OCI-LY7 (cell line): ENCODE measurements around the gene PLCL1. TPM values are rescaled to one million over a fixed set of nuclear protein-coding genes. Genes with fewer than 3 reads are reported as not detected.

Source experiments
- BruUV-seq: library from RNA; stranded (reverse); fragments of 400-500 nt; replicated peaks from 2 replicates; lab custom pipeline; 2021; lab: Mats Ljungman, UMichigan
- CTCF ChIA-PET: fragments of 300-600 bp; sonication (Branson Sonifier 250); formaldehyde crosslinking; loops from one replicate; lab custom pipeline; 2022; ENCODE audit warnings: antibody characterized with exemption; ENCODE audit not compliant: unreplicated experiment; lab: Charles Lee
- POLR2A ChIA-PET: fragments of 300-600 bp; sonication (Branson Sonifier 250); formaldehyde crosslinking; loops from one replicate; lab custom pipeline; 2022; ENCODE audit warnings: antibody characterized with exemption; lab: Charles Lee
- DNase-seq: peaks from one replicate; pipeline ENCODE4 v3.0.0-alpha.2; 2015; ENCODE audit warnings: low spot score
- H2AFZ ChIP-seq: fragments of 200-600 bp; sonication (generic), shearing (Covaris generic); 2 replicates; pipeline ENCODE4 v1.6.1; 2014; ENCODE audit warnings: mild to moderate bottlenecking, antibody characterized with exemption, low read length, moderate library complexity
- H3K27ac ChIP-seq: fragments of 200-600 bp; sonication (generic); 2 replicates; pipeline ENCODE4 v1.5.1; 2014; ENCODE audit warnings: mixed run types, low read depth, mild to moderate bottlenecking, moderate library complexity, low read length, inconsistent platforms; ENCODE audit not compliant: poor library complexity, severe bottlenecking
- H3K36me3 ChIP-seq: fragments of 200-600 bp; sonication (generic); 2 replicates; pipeline ENCODE4 v1.6.1; 2014; ENCODE audit warnings: mild to moderate bottlenecking, antibody characterized with exemption, low read length, moderate library complexity, mixed read lengths; ENCODE audit not compliant: insufficient read depth
- H3K4me1 ChIP-seq: fragments of 200-600 bp; sonication (generic); 2 replicates; pipeline ENCODE4 v1.5.1; 2014; ENCODE audit warnings: mild to moderate bottlenecking, low read length; ENCODE audit not compliant: insufficient read depth, poor library complexity, severe bottlenecking
- H3K4me2 ChIP-seq: fragments of 200-600 bp; sonication (generic); 2 replicates; pipeline ENCODE4 v1.6.1; 2014; ENCODE audit warnings: mild to moderate bottlenecking, low read length
- H3K4me3 ChIP-seq: fragments of 200-600 bp; sonication (generic); 2 replicates; pipeline ENCODE4 v1.5.1; 2014; ENCODE audit warnings: mild to moderate bottlenecking, low read depth, low read length; ENCODE audit not compliant: poor library complexity, severe bottlenecking
- H3K79me2 ChIP-seq: fragments of 200-600 bp; sonication (generic); 2 replicates; pipeline ENCODE4 v1.6.1; 2016; ENCODE audit warnings: low read depth, mild to moderate bottlenecking, low read length, moderate library complexity, mixed read lengths; ENCODE audit not compliant: insufficient read depth
- H3K9me2 ChIP-seq: fragments of 200-600 bp; sonication (generic); 2 replicates; pipeline ENCODE4 v1.6.1; 2016; ENCODE audit warnings: mild to moderate bottlenecking, low read length, mixed read lengths; ENCODE audit not compliant: insufficient read depth
- H3K9me3 ChIP-seq: fragments of 200-600 bp; sonication (generic); 2 replicates; pipeline ENCODE4 v1.6.1; 2014; ENCODE audit warnings: mild to moderate bottlenecking, mixed run types, low read length, mixed read lengths
- H4K20me1 ChIP-seq: fragments of 200-600 bp; sonication (generic); 2 replicates; pipeline ENCODE4 v1.6.1; 2014; ENCODE audit warnings: mild to moderate bottlenecking, antibody characterized with exemption, low read length, moderate library complexity, mixed read lengths; ENCODE audit not compliant: insufficient read depth
- EZH2phosphoT487 ChIP-seq: fragments of 200-600 bp; sonication (generic); IDR thresholded peaks from 2 replicates; pipeline ENCODE4 v1.6.1; 2018; ENCODE audit warnings: low read depth, borderline replicate concordance, mild to moderate bottlenecking, mixed run types, antibody characterized with exemption, low read length, moderate library complexity, mixed read lengths
- intact Hi-C: fragments of 100-400 bp; cut with micrococcal nuclease; formaldehyde crosslinking; loops from one replicate; pipeline ENCODE4 v1.10.0; 2022; ENCODE audit not compliant: unreplicated experiment
- total RNA-seq, 2 experiments: library from RNA; depleted of rRNA in 1 of 2; stranded (reverse); fragments of >200 nt in 1 of 2; shearing (Covaris generic) in 1 of 2; gene quantifications; 2 replicates each; pipeline ENCODE4 v1.2.3, GENCODE V29; 2014 to 2022
- TF ChIP-seq, protein P1 (sequence below): fragments of 200-600 bp; sonication (generic); conservative IDR thresholded peaks from 2 replicates; pipeline ENCODE4 v1.5.1; 2014; ENCODE audit warnings: mild to moderate bottlenecking, antibody characterized with exemption, low read length, moderate library complexity, mixed read lengths

The PLCL1 gene
- total RNA-seq, 2 experiments from 2014 or later, result 0.03 TPM; not detected in 1

GRCh38 chr2:197888321-197888720, 83.9 kb downstream of the PLCL1 start:
- CTCF ChIA-PET, result no interaction called here
- Histone ChIP-seq H3K27ac (no peak overlapping the region), H3K4me2 (no peak overlapping the region), H2AFZ (no peak overlapping the region), H3K36me3 (no peaks in the 10 kb centered on the region), H3K9me3 (no peaks in the 10 kb centered on the region), H3K4me3 (no peak overlapping the region), H3K79me2 (no peaks in the 10 kb centered on the region), H3K9me2 (no peaks in the 10 kb centered on the region), H4K20me1 (no peaks in the 10 kb centered on the region), H3K4me1 (no peaks in the 10 kb centered on the region)
- POLR2A ChIA-PET, result interaction anchor here (0.6 to 0.7 kb wide), 2 partner anchors 7 to 49 kb away, joined by 3 read pairs; no protein-coding TSS in a partner anchor
- no peak for DNase-seq
- no TSS peak for BruUV-seq
- intact Hi-C loops, result no loop called here
- TF ChIP-seq EZH2phosphoT487, result no peak
- TF ChIP-seq, protein P1, sequence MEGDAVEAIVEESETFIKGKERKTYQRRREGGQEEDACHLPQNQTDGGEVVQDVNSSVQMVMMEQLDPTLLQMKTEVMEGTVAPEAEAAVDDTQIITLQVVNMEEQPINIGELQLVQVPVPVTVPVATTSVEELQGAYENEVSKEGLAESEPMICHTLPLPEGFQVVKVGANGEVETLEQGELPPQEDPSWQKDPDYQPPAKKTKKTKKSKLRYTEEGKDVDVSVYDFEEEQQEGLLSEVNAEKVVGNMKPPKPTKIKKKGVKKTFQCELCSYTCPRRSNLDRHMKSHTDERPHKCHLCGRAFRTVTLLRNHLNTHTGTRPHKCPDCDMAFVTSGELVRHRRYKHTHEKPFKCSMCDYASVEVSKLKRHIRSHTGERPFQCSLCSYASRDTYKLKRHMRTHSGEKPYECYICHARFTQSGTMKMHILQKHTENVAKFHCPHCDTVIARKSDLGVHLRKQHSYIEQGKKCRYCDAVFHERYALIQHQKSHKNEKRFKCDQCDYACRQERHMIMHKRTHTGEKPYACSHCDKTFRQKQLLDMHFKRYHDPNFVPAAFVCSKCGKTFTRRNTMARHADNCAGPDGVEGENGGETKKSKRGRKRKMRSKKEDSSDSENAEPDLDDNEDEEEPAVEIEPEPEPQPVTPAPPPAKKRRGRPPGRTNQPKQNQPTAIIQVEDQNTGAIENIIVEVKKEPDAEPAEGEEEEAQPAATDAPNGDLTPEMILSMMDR, result no peak

GRCh38 chr2:197889041-197889440, 84.6 kb downstream of the PLCL1 start:
- no peaks in the 10 kb centered on the region for H4K20me1 ChIP-seq
- no peaks in the 10 kb centered on the region for H3K4me1 ChIP-seq
- BruUV-seq, result no TSS peak
- ChIA-PET CTCF (no interaction called here), POLR2A (interaction anchor here (0.9 to 1.4 kb wide), 3 partner anchors 13 to 36 kb away, joined by 3 to 6 read pairs (median 3); no protein-coding TSS in a partner anchor)
- no peak overlapping the region for H3K4me3 ChIP-seq
- H3K4me2 ChIP-seq, result no peak overlapping the region
- H3K27ac ChIP-seq, result no peak overlapping the region
- no peak for TF ChIP-seq EZH2phosphoT487
- TF ChIP-seq, protein P1, result no peak
- intact Hi-C loops, result no loop called here
- H3K9me2 ChIP-seq, result no peaks in the 10 kb centered on the region
- DNase-seq, result peak; percentile 50
- no peak overlapping the region for H2AFZ ChIP-seq
- no peaks in the 10 kb centered on the region for H3K36me3 ChIP-seq
- no peaks in the 10 kb centered on the region for H3K79me2 ChIP-seq
- no peaks in the 10 kb centered on the region for H3K9me3 ChIP-seq

DNA sequence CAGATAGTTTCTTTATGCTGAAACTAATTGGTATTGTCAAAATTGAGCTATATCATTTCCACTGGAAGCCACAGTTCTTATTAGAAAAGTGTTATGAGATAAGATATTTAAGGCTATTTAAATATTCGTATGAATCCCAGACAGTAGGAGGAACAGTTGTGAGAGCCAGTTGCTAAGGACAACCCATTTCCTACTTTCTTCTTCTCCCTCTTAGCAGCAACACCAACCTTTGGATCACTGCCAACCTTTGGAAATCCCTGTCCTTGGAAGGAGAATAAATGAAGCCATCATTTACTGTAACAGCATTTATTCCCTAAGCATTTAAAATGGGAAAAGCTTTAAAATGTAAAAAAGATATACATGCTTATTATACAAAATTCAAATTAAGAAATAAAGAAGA, 85.8 kb downstream of the PLCL1 start:
- no peak for TF ChIP-seq EZH2phosphoT487
- TF ChIP-seq, protein P1, result no peak
- Histone ChIP-seq H3K4me1 (no peaks in the 10 kb centered on the region), H3K79me2 (no peaks in the 10 kb centered on the region), H4K20me1 (no peaks in the 10 kb centered on the region), H2AFZ (no peak overlapping the region), H3K36me3 (no peaks in the 10 kb centered on the region), H3K9me2 (no peaks in the 10 kb centered on the region), H3K4me3 (no peak overlapping the region), H3K9me3 (no peaks in the 10 kb centered on the region), H3K4me2 (no peak overlapping the region), H3K27ac (no peak overlapping the region)
- intact Hi-C loops, result no loop called here
- POLR2A ChIA-PET, result interaction anchor here (1.0 to 1.4 kb wide), 4 partner anchors 11 to 37 kb away, joined by 3 to 6 read pairs (median 3); no protein-coding TSS in a partner anchor
- DNase-seq, result no peak
- BruUV-seq, result no TSS peak
- CTCF ChIA-PET, result no interaction called here
